ENCODE measurements around the gene ZC3H6. TPM values are rescaled to one million over a fixed set of nuclear protein-coding genes. Genes with fewer than 3 reads are reported as not detected.

ZC3H6 gene
- total and polyA plus RNA-seq, 4 donors: 1.1 to 15.5 (median 6.6) TPM

DNA sequence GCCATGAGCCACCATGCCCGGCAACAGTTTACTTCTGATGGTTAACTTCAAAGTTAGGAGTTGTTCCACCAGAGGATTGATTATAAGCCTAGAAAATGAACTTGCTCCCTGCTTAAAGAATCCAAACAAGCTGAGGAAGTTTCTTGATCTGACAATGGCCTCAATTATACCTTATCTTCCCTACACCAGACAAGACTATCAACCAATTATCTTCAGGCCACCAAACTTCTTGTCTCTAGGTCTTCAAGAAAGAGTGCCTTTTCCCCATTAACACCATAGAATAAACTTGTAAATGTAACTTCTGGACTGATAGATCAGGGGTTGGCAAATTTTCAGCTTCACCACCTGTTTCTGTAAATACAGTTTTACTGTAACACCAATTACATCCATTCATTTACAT, 35.5 kb upstream of the ZC3H6 start:
- no peaks in the 10 kb centered on the region for H3K9me3 ChIP-seq (ENCODE audit: control insufficient read depth in 4 of 4, insufficient read depth in 3 of 4, low read length in 3 of 4)
- TF ChIP-seq, protein P1, sequence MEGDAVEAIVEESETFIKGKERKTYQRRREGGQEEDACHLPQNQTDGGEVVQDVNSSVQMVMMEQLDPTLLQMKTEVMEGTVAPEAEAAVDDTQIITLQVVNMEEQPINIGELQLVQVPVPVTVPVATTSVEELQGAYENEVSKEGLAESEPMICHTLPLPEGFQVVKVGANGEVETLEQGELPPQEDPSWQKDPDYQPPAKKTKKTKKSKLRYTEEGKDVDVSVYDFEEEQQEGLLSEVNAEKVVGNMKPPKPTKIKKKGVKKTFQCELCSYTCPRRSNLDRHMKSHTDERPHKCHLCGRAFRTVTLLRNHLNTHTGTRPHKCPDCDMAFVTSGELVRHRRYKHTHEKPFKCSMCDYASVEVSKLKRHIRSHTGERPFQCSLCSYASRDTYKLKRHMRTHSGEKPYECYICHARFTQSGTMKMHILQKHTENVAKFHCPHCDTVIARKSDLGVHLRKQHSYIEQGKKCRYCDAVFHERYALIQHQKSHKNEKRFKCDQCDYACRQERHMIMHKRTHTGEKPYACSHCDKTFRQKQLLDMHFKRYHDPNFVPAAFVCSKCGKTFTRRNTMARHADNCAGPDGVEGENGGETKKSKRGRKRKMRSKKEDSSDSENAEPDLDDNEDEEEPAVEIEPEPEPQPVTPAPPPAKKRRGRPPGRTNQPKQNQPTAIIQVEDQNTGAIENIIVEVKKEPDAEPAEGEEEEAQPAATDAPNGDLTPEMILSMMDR (IDR thresholded peaks at IDR 0.05; ENCODE audit: control extremely low read depth, extremely low read depth): no peak
- no peak overlapping the region for H3K9ac ChIP-seq (ENCODE audit: insufficient read depth in 1 of 2, low read length in 2 of 2)
- WGBS, 2 donors: 91 to 100% methylated on average over 1 of the region's 1 CpG
- H3K27ac ChIP-seq (ENCODE audit: low read depth in 1 of 2, low read length in 1 of 2): no peak overlapping the region
- no peaks in the 10 kb centered on the region for H3K4me1 ChIP-seq (ENCODE audit: control insufficient read depth in 5 of 5, insufficient read depth in 5 of 5, low read length in 5 of 5)
- DNase-seq (no peak), ATAC-seq (ENCODE audit: insufficient read depth, low FRiP score) (no peak)
- no peaks in the 10 kb centered on the region for H3K27me3 ChIP-seq (ENCODE audit: control insufficient read depth in 3 of 3, insufficient read depth in 3 of 3, low read length in 2 of 3)
- no peak overlapping the region for H3K4me3 ChIP-seq
- peaks cover 0 to 15% (median 5%) of the 10 kb centered on the region in 4 donors for H3K36me3 ChIP-seq (ENCODE audit: control insufficient read depth in 4 of 4, insufficient read depth in 4 of 4, low read length in 4 of 4)

DNA sequence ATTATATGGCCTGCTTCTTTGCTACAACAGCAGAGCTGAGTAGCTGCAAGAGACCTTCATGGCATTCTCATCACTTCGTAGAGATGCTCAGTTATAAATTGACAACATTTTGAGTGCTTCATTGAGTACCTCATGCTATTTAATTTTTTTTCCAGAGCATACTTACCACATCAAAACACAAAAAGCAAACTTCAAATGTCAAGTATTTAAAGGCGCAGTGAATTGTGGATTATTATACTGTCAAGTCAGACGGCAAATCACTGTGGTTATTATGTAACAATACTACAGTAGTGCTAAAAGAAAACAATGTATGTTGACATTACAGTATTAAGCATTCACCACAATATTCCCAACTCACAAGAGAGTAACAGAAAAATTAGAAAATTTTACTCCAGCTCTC, 33.0 kb upstream of the ZC3H6 start:
- H3K4me3 ChIP-seq: no peak overlapping the region
- no peak for DNase-seq
- ATAC-seq (ENCODE audit: insufficient read depth, low FRiP score): no peak
- H3K36me3 ChIP-seq (ENCODE audit: control insufficient read depth in 4 of 4, insufficient read depth in 4 of 4, low read length in 4 of 4): peaks cover 1 to 18% (median 9%) of the 10 kb centered on the region in 4 donors
- no peak overlapping the region for H3K9ac ChIP-seq (ENCODE audit: insufficient read depth in 1 of 2, low read length in 2 of 2)
- no peaks in the 10 kb centered on the region for H3K9me3 ChIP-seq (ENCODE audit: control insufficient read depth in 4 of 4, insufficient read depth in 3 of 4, low read length in 3 of 4)
- no peak overlapping the region for H3K27ac ChIP-seq (ENCODE audit: low read depth in 1 of 2, low read length in 1 of 2)
- TF ChIP-seq, protein P1 (IDR thresholded peaks at IDR 0.05; ENCODE audit: control extremely low read depth, extremely low read depth): no peak
- no peaks in the 10 kb centered on the region for H3K27me3 ChIP-seq (ENCODE audit: control insufficient read depth in 3 of 3, insufficient read depth in 3 of 3, low read length in 2 of 3)
- WGBS, 2 donors: 63 to 76% methylated on average over 3 of the region's 3 CpGs
- no peaks in the 10 kb centered on the region for H3K4me1 ChIP-seq (ENCODE audit: control insufficient read depth in 5 of 5, insufficient read depth in 5 of 5, low read length in 5 of 5)

GRCh38 chr2:112243233-112243632, 32.2 kb upstream of the ZC3H6 start:
- Histone ChIP-seq H3K4me1 (ENCODE audit: control insufficient read depth in 5 of 5, insufficient read depth in 5 of 5, low read length in 5 of 5) (no peaks in the 10 kb centered on the region), H3K27me3 (ENCODE audit: control insufficient read depth in 3 of 3, insufficient read depth in 3 of 3, low read length in 2 of 3) (no peaks in the 10 kb centered on the region), H3K36me3 (ENCODE audit: control insufficient read depth in 4 of 4, insufficient read depth in 4 of 4, low read length in 4 of 4) (peaks cover 5 to 22% (median 11%) of the 10 kb centered on the region in 4 donors), H3K4me3 (no peak overlapping the region), H3K27ac (ENCODE audit: low read depth in 1 of 2, low read length in 1 of 2) (no peak overlapping the region), H3K9me3 (ENCODE audit: control insufficient read depth in 4 of 4, insufficient read depth in 3 of 4, low read length in 3 of 4) (no peaks in the 10 kb centered on the region), H3K9ac (ENCODE audit: insufficient read depth in 1 of 2, low read length in 2 of 2) (no peak overlapping the region)
- no peak for DNase-seq
- ATAC-seq (ENCODE audit: insufficient read depth, low FRiP score): no peak
- TF ChIP-seq, protein P1 (IDR thresholded peaks at IDR 0.05; ENCODE audit: control extremely low read depth, extremely low read depth): no peak
- WGBS, 2 donors: 84 to 91% methylated on average over 4 of the region's 4 CpGs

DNA sequence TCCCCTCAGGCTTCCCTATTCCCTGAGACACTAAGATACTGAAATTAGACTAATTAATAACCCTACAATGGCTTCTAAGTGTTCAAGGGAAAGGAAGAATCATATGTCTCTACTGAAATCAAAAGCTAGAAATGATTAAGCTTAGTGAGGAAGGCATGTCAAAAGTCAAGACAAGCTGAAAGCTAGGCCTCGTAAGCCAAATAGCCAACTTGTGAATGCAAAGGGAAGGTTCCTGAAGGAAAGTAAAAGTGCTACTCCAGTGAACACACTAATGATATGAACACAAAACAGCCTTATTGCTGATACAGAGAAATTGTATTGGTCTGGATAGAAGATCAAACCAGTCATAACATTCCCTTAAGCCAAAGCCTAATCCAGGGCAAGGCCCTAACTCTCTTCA, 30.5 kb upstream of the ZC3H6 start:
- no peak for DNase-seq
- Histone ChIP-seq H3K4me3 (no peak overlapping the region), H3K9me3 (ENCODE audit: control insufficient read depth in 4 of 4, insufficient read depth in 3 of 4, low read length in 3 of 4) (no peaks in the 10 kb centered on the region), H3K9ac (ENCODE audit: insufficient read depth in 1 of 2, low read length in 2 of 2) (no peak overlapping the region), H3K27me3 (ENCODE audit: control insufficient read depth in 3 of 3, insufficient read depth in 3 of 3, low read length in 2 of 3) (no peaks in the 10 kb centered on the region), H3K36me3 (ENCODE audit: control insufficient read depth in 4 of 4, insufficient read depth in 4 of 4, low read length in 4 of 4) (peaks cover 6 to 26% (median 14%) of the 10 kb centered on the region in 4 donors), H3K27ac (ENCODE audit: low read depth in 1 of 2, low read length in 1 of 2) (no peak overlapping the region), H3K4me1 (ENCODE audit: control insufficient read depth in 5 of 5, insufficient read depth in 5 of 5, low read length in 5 of 5) (no peaks in the 10 kb centered on the region)
- WGBS, 2 donors: 97 to 98% methylated on average over 1 of the region's 1 CpG
- ATAC-seq (ENCODE audit: insufficient read depth, low FRiP score): no peak
- TF ChIP-seq, protein P1 (IDR thresholded peaks at IDR 0.05; ENCODE audit: control extremely low read depth, extremely low read depth): no peak

All from lung (tissue), 12 donors.